Breast epithelium (tissue), 3 donors: Measurements from ENCODE around the gene CERKL.

Experiments
- POLR2A ChIP-seq: fragments of 450-650 bp; IDR thresholded peaks from one replicate; pipeline ENCODE4 v1.6.1; 2016; ENCODE audit warnings: antibody characterized with exemption, mild to moderate bottlenecking, moderate library complexity
- TF ChIP-seq, protein P1 (sequence below), 3 donors: fragments of 450-650 bp; IDR thresholded peaks; one replicate each; pipeline ENCODE4 v1.5.1; 2016 to 2017; ENCODE audit warnings: antibody characterized with exemption in 3 of 3, mild to moderate bottlenecking in 3 of 3, moderate library complexity in 3 of 3

DNA sequence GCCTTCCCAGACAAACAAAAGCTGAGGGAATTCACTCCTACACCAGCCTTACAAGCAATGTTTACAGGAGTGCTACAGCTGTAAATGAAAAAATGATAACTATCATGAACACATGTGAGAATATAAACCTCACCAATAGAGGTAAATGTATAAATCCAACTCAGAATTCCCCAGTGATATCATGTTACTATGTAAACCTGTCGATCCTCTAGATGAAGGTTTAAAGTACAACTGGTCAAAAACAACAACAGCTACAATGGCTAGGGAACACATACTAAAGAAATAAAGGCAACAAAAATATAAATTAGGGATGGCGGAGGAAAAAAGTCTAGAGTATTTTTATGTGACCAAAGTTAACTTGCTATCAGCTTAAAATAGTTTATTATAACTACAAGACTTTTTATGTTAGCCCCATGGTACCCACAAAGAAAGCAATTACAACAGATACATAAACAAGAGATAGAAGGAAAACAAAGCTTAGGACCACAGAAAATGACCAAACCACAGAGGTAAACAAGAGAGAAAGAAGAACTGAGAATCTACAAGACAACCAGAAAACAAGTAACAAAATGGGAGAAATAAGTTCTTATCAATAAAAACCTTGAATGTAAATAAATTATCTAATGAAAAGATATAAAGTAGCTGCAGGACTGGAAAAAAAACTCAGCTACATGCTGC lies 8.3 kb downstream of the CERKL start:
- TF ChIP-seq, protein P1, sequence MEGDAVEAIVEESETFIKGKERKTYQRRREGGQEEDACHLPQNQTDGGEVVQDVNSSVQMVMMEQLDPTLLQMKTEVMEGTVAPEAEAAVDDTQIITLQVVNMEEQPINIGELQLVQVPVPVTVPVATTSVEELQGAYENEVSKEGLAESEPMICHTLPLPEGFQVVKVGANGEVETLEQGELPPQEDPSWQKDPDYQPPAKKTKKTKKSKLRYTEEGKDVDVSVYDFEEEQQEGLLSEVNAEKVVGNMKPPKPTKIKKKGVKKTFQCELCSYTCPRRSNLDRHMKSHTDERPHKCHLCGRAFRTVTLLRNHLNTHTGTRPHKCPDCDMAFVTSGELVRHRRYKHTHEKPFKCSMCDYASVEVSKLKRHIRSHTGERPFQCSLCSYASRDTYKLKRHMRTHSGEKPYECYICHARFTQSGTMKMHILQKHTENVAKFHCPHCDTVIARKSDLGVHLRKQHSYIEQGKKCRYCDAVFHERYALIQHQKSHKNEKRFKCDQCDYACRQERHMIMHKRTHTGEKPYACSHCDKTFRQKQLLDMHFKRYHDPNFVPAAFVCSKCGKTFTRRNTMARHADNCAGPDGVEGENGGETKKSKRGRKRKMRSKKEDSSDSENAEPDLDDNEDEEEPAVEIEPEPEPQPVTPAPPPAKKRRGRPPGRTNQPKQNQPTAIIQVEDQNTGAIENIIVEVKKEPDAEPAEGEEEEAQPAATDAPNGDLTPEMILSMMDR (IDR thresholded peaks at IDR 0.05): no peak
- TF ChIP-seq POLR2A: no peak
